SK-N-SH treated with all-trans-retinoic acid at 6 μM for 48 hours (cell line): Measurements from ENCODE around the gene SLC39A3.

Experiments used
- ATAC-seq: fragments of 200-7000 bp; cut with Tn5 transposase; 3 replicates; pipeline ENCODE4 v1.9.1; 2020; ENCODE audit warnings: mild to moderate bottlenecking, moderate library complexity
- ARNTL ChIP-seq: fragments of 450-650 bp; formaldehyde crosslinking; IDR thresholded peaks from 2 replicates; pipeline ENCODE4 v1.5.0; 2020; ENCODE audit warnings: low read depth, mild to moderate bottlenecking, moderate library complexity, borderline replicate concordance
- BACH2 ChIP-seq: fragments of 250-450 bp; sonication (Bioruptor Pico); IDR thresholded peaks from 2 replicates; pipeline ENCODE4 v1.9.0; 2021; ENCODE audit warnings: mild to moderate bottlenecking, borderline replicate concordance
- CSDC2 ChIP-seq: fragments of 250-450 bp; sonication (Bioruptor Pico); IDR thresholded peaks from 2 replicates; pipeline ENCODE4 v1.5.0; 2020; ENCODE audit warnings: mild to moderate bottlenecking, moderate library complexity
- ESRRG ChIP-seq: fragments of 250-450 bp; sonication (Bioruptor Pico); IDR thresholded peaks from 2 replicates; pipeline ENCODE4 v1.6.1; 2021; ENCODE audit warnings: mild to moderate bottlenecking
- GLIS3 ChIP-seq: fragments of 250-450 bp; sonication (Bioruptor Pico); IDR thresholded peaks from 2 replicates; pipeline ENCODE4 v1.5.0; 2020; ENCODE audit warnings: mild to moderate bottlenecking, moderate library complexity
- ISL1 ChIP-seq: fragments of 250-450 bp; sonication (Bioruptor Pico); IDR thresholded peaks from 2 replicates; pipeline ENCODE4 v2.1.2; 2022; ENCODE audit warnings: mild to moderate bottlenecking, moderate library complexity
- OSR1 ChIP-seq: fragments of 250-450 bp; sonication (Bioruptor Pico); IDR thresholded peaks from 2 replicates; pipeline ENCODE4 v1.8.0; 2022; ENCODE audit warnings: moderate library complexity, mild to moderate bottlenecking, inconsistent platforms
- PPARA ChIP-seq: fragments of 250-450 bp; sonication (Bioruptor Pico); IDR thresholded peaks from 2 replicates; pipeline ENCODE4 v1.5.0; 2020; ENCODE audit warnings: mild to moderate bottlenecking, borderline replicate concordance
- RARB ChIP-seq: fragments of 250-450 bp; sonication (Bioruptor Pico); IDR thresholded peaks from 2 replicates; pipeline ENCODE4 v1.8.0; 2021; ENCODE audit warnings: mild to moderate bottlenecking, moderate library complexity
- SNAI2 ChIP-seq: fragments of 250-450 bp; sonication (Bioruptor Pico); IDR thresholded peaks from 2 replicates; pipeline ENCODE4 v1.5.0; 2020; ENCODE audit warnings: mild to moderate bottlenecking, moderate library complexity
- TOX ChIP-seq: fragments of 250-450 bp; sonication (Bioruptor Pico); IDR thresholded peaks from 2 replicates; pipeline ENCODE4 v1.8.0; 2021; ENCODE audit warnings: mild to moderate bottlenecking, moderate library complexity, borderline replicate concordance
- ZC3H10 ChIP-seq: fragments of 250-450 bp; sonication (Bioruptor Pico); IDR thresholded peaks from 2 replicates; pipeline ENCODE4 v1.5.1; 2021; ENCODE audit warnings: mild to moderate bottlenecking, moderate library complexity
- ZFP3 ChIP-seq: fragments of 250-450 bp; sonication (Bioruptor Pico); IDR thresholded peaks from 2 replicates; pipeline ENCODE4 v1.5.0; 2020; ENCODE audit warnings: mild to moderate bottlenecking, moderate library complexity
- ZFP30 ChIP-seq: fragments of 450-650 bp; formaldehyde crosslinking; IDR thresholded peaks from 2 replicates; pipeline ENCODE4 v1.5.0; 2022; ENCODE audit warnings: mild to moderate bottlenecking, moderate library complexity
- ZNF70 ChIP-seq: fragments of 450-650 bp; formaldehyde crosslinking; IDR thresholded peaks from 2 replicates; pipeline ENCODE4 v1.5.0; 2020; ENCODE audit warnings: mild to moderate bottlenecking, moderate library complexity
- ZNF8 ChIP-seq: fragments of 450-650 bp; formaldehyde crosslinking; IDR thresholded peaks from 2 replicates; pipeline ENCODE4 v1.5.0; 2020; ENCODE audit warnings: mild to moderate bottlenecking, moderate library complexity
- TF ChIP-seq, protein P1 (sequence below): fragments of 250-450 bp; sonication (Bioruptor Pico); IDR thresholded peaks from 2 replicates; pipeline ENCODE4 v1.8.0; 2021; ENCODE audit warnings: low read depth, mild to moderate bottlenecking, moderate library complexity, borderline replicate concordance
- TF ChIP-seq, protein P2 (sequence below): fragments of 250-450 bp; sonication (Bioruptor Pico); IDR thresholded peaks from 2 replicates; pipeline ENCODE4 v1.5.1; 2020; ENCODE audit warnings: low read depth, mild to moderate bottlenecking, moderate library complexity
- TF ChIP-seq, protein P3 (sequence below): fragments of 250-450 bp; sonication (Bioruptor Pico); IDR thresholded peaks from 2 replicates; pipeline ENCODE4 v1.5.1; 2021; ENCODE audit warnings: mild to moderate bottlenecking, moderate library complexity
- TF ChIP-seq, protein P4 (sequence below): fragments of 250-450 bp; sonication (Bioruptor Pico); IDR thresholded peaks from 2 replicates; pipeline ENCODE4 v1.8.0; 2020; ENCODE audit warnings: mild to moderate bottlenecking, moderate library complexity, borderline replicate concordance

Gene SLC39A3

DNA sequence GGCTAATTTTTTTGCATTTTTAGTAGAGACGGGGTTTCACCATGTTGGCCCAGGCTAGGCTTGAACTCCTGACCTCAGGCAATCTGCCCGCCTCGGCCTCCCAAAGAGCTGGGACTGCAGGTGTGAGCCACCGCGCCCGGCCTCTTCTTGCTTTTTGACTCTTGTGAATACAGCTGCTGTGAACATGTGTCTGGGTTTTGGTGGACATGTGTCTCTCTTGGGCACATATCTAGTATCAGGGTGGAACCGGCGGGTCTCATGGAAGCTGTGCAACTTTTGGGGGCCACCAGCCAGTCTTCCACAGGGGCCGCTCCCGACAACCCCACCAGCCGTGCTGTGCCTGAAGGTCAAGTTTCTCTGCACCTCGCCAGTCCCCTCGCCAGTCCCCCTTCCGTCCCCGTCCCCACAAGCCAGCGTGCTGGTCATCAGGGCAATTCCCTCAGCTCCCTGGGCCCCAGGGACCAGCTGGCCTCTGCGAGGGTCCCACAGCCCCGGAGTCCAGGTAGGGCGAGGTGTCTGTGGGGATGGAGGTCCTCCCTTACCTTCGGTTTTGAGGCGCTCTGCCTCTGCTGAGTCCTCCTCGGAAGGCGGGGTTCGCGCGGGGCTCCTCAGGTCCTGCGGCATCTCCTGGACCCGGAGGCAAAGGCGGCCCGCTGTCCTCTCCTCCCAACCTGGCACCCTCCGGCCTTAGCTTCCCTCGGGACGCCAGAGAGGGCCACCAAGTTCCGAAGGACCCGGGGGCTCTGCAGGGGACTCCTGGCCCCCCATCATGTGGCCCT lies 27.0 kb upstream of the SLC39A3 start:
- no peak for TF ChIP-seq ESRRG
- no peak for TF ChIP-seq CSDC2 (CRISPR knock-in tag)
- TF ChIP-seq, protein P1, sequence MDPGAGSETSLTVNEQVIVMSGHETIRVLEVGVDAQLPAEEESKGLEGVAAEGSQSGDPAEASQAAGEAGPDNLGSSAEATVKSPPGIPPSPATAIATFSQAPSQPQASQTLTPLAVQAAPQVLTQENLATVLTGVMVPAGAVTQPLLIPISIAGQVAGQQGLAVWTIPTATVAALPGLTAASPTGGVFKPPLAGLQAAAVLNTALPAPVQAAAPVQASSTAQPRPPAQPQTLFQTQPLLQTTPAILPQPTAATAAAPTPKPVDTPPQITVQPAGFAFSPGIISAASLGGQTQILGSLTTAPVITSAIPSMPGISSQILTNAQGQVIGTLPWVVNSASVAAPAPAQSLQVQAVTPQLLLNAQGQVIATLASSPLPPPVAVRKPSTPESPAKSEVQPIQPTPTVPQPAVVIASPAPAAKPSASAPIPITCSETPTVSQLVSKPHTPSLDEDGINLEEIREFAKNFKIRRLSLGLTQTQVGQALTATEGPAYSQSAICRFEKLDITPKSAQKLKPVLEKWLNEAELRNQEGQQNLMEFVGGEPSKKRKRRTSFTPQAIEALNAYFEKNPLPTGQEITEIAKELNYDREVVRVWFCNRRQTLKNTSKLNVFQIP = no peak
- no peak for TF ChIP-seq ZFP30
- TF ChIP-seq ZNF70 (CRISPR knock-in tag) = no peak
- no peak for TF ChIP-seq ARNTL (CRISPR knock-in tag)
- no peak for TF ChIP-seq ZFP3 (CRISPR knock-in tag)
- no peak for TF ChIP-seq GLIS3 (CRISPR knock-in tag)
- TF ChIP-seq PPARA = no peak
- ATAC-seq = no peak

DNA sequence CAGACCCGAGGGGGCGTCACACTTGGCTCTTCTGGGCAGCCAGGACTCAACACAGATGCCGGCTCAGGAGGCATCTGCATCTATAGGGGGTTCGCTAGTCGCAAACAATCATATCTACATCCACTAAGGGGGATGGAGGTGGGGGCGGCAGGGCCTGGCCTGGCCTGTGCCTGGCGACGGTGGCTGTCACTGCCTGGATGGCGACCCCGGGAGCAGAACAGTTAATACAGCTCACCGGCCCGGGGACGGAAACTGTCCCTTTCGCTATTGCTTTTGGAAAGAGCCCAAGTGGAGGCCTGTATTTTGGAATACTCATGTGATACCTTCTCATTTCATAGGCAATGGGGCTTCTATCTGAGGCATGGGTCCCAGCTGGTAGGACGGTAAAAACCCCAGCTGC lies 25.6 kb upstream of the SLC39A3 start:
- ATAC-seq = no peak
- TF ChIP-seq PPARA (no peak), ARNTL (CRISPR knock-in tag) (no peak), RARB (CRISPR knock-in tag) (no peak), ZNF8 (CRISPR knock-in tag) (no peak), GLIS3 (CRISPR knock-in tag) (no peak), ZNF70 (CRISPR knock-in tag) (no peak), OSR1 (CRISPR knock-in tag) (no peak), ZC3H10 (no peak), ISL1 (CRISPR knock-in tag) (no peak)
- TF ChIP-seq, all 23 proteins: peak for 0

DNA sequence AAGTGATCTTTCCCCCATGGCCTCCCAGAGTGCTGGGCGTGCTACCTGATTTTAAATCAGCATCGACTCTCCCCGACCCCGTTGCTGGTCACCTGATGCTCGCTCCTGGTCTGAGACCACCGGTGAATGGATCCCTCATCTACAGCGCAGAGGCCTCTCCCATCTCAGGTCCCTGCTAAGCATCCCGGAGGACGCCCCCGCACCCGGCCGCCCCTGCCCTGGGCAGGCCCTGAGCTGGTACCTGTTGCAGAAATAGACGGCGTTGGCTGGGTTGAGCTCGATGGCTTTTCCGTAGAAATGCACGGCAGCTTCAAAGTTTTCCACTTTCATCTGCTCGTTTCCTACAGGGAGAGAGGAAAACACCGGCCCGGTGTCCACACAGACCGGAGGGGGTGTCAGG lies 25.1 kb upstream of the SLC39A3 start:
- TF ChIP-seq ZC3H10 = no peak
- TF ChIP-seq, protein P2, sequence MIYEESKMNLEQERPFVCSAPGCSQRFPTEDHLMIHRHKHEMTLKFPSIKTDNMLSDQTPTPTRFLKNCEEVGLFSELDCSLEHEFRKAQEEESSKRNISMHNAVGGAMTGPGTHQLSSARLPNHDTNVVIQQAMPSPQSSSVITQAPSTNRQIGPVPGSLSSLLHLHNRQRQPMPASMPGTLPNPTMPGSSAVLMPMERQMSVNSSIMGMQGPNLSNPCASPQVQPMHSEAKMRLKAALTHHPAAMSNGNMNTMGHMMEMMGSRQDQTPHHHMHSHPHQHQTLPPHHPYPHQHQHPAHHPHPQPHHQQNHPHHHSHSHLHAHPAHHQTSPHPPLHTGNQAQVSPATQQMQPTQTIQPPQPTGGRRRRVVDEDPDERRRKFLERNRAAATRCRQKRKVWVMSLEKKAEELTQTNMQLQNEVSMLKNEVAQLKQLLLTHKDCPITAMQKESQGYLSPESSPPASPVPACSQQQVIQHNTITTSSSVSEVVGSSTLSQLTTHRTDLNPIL (CRISPR knock-in tag) = no peak
- TF ChIP-seq BACH2 (CRISPR knock-in tag) = no peak
- no peak for TF ChIP-seq TOX
- TF ChIP-seq, protein P3, sequence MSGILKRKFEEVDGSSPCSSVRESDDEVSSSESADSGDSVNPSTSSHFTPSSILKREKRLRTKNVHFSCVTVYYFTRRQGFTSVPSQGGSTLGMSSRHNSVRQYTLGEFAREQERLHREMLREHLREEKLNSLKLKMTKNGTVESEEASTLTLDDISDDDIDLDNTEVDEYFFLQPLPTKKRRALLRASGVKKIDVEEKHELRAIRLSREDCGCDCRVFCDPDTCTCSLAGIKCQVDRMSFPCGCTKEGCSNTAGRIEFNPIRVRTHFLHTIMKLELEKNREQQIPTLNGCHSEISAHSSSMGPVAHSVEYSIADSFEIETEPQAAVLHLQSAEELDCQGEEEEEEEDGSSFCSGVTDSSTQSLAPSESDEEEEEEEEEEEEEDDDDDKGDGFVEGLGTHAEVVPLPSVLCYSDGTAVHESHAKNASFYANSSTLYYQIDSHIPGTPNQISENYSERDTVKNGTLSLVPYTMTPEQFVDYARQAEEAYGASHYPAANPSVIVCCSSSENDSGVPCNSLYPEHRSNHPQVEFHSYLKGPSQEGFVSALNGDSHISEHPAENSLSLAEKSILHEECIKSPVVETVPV (CRISPR knock-in tag) = no peak
- no peak for TF ChIP-seq CSDC2 (CRISPR knock-in tag)
- no peak for TF ChIP-seq ISL1 (CRISPR knock-in tag)
- TF ChIP-seq SNAI2 (CRISPR knock-in tag) = no peak
- TF ChIP-seq, protein P1 = no peak
- TF ChIP-seq PPARA = no peak
- TF ChIP-seq ZFP3 (CRISPR knock-in tag) = no peak
- no peak for TF ChIP-seq ZNF70 (CRISPR knock-in tag)
- TF ChIP-seq, protein P4, sequence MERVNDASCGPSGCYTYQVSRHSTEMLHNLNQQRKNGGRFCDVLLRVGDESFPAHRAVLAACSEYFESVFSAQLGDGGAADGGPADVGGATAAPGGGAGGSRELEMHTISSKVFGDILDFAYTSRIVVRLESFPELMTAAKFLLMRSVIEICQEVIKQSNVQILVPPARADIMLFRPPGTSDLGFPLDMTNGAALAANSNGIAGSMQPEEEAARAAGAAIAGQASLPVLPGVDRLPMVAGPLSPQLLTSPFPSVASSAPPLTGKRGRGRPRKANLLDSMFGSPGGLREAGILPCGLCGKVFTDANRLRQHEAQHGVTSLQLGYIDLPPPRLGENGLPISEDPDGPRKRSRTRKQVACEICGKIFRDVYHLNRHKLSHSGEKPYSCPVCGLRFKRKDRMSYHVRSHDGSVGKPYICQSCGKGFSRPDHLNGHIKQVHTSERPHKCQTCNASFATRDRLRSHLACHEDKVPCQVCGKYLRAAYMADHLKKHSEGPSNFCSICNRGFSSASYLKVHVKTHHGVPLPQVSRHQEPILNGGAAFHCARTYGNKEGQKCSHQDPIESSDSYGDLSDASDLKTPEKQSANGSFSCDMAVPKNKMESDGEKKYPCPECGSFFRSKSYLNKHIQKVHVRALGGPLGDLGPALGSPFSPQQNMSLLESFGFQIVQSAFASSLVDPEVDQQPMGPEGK = no peak
- no peak for ATAC-seq

DNA sequence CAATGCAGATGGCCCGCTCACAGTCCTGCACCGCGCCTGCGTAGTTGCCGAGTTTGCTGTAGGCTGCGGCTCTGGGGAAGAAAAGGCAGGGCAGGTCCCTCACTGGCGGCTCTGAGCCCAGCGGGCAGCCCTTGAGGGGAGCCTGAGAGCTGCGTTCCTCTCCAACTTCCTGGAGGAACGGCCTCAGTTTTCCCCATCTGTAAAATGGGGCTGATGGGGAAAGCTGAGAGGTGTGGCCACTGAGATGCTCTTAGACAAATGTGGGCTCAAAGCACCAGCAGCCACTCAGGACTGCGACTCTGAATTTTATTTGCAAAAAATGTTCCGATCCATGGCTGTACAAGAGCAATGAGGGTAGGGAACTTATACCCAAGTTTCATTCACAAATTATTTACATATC lies 23.9 kb upstream of the SLC39A3 start:
- TF ChIP-seq ESRRG (no peak), ISL1 (CRISPR knock-in tag) (no peak)
- TF ChIP-seq, all 23 proteins: peak for 0
- ATAC-seq = no peak
